Ascending aorta (tissue), 2 donors: ENCODE measurements around the gene OR56B1. TPM values are rescaled to one million over a fixed set of nuclear protein-coding genes. Genes with fewer than 3 reads are reported as not detected.

ENCODE experiments used
- DNase-seq, 2 donors: peaks; one replicate each; pipeline ENCODE4 v3.0.0-alpha.2; 2019; ENCODE audit warnings: low spot score in 2 of 2
- H3K27ac ChIP-seq, 2 donors: fragments of 200-600 bp; sonication (generic); one replicate each; pipeline ENCODE4 v1.5.1; 2016 to 2017; ENCODE audit warnings: mild to moderate bottlenecking in 1 of 2
- H3K27me3 ChIP-seq: fragments of 200-600 bp; sonication (generic); one replicate; pipeline ENCODE4 v1.5.1; 2017
- H3K36me3 ChIP-seq, 2 donors: fragments of 200-600 bp; sonication (generic); one replicate each; pipeline ENCODE4 v1.5.1; 2016
- H3K4me1 ChIP-seq, 2 donors: fragments of 200-600 bp; sonication (generic); one replicate each; pipeline ENCODE4 v1.5.1; 2016 to 2017; ENCODE audit warnings: mild to moderate bottlenecking in 1 of 2
- H3K4me3 ChIP-seq, 2 donors: fragments of 200-600 bp; sonication (generic); one replicate each; pipeline ENCODE4 v1.5.1; 2016 to 2017; ENCODE audit warnings: mild to moderate bottlenecking in 1 of 2
- H3K9me3 ChIP-seq, 2 donors: fragments of 200-600 bp; sonication (generic); one replicate each; pipeline ENCODE4 v1.5.1; 2016
- CTCF ChIP-seq, 3 experiments: fragments of 200-600 bp in 2 of 3; fragments of 450-650 bp in 1 of 3; sonication (generic) in 2 of 3; IDR thresholded peaks; one replicate each; pipeline ENCODE4 v1.5.1; 2016 to 2019; ENCODE audit warnings: antibody characterized with exemption in 3 of 3, mild to moderate bottlenecking in 1 of 3, moderate library complexity in 1 of 3
- intact Hi-C: fragments of 100-400 bp; cut with DNase I; formaldehyde crosslinking; loops from one replicate; pipeline ENCODE4 v1.15.1; 2023
- total RNA-seq: library from RNA; depleted of rRNA; stranded (reverse); fragments of >200 nt; gene quantifications from one replicate; pipeline ENCODE4 v1.1.0, GENCODE V29; 2016

OR56B1 gene
- total RNA-seq, 1 donor from 2014 or later, result not detected

GRCh38 chr11:5737091-5737490 is 843 bp downstream of the OR56B1 start:
- H3K9me3 ChIP-seq, result peaks cover 3 to 7% of the 10 kb centered on the region in 2 donors
- no peak for DNase-seq
- H3K27me3 ChIP-seq, result no peaks in the 10 kb centered on the region
- TF ChIP-seq CTCF (IDR thresholded peaks at IDR 0.05), result no peak
- H3K4me1 ChIP-seq, result no peaks in the 10 kb centered on the region
- no peaks in the 10 kb centered on the region for H3K36me3 ChIP-seq
- H3K4me3 ChIP-seq, result no peak overlapping the region
- intact Hi-C loops, result no loop called here
- no peak overlapping the region for H3K27ac ChIP-seq

GRCh38 chr11:5737670-5738392 is 1.6 kb downstream of the OR56B1 start:
- no peak overlapping the region for H3K4me3 ChIP-seq
- intact Hi-C loops, result no loop called here
- no peak for DNase-seq
- no peak for TF ChIP-seq CTCF (IDR thresholded peaks at IDR 0.05)
- peaks cover 7% of the 10 kb centered on the region in 2 donors for H3K9me3 ChIP-seq
- H3K36me3 ChIP-seq, result no peaks in the 10 kb centered on the region
- H3K27me3 ChIP-seq, result no peaks in the 10 kb centered on the region
- H3K4me1 ChIP-seq, result no peaks in the 10 kb centered on the region
- H3K27ac ChIP-seq, result no peak overlapping the region

GRCh38 chr11:5738431-5738830 is 2.2 kb downstream of the OR56B1 start:
- intact Hi-C loops, result no loop called here
- peaks cover 7% of the 10 kb centered on the region in 2 donors for H3K9me3 ChIP-seq
- H3K27ac ChIP-seq, result no peak overlapping the region
- no peaks in the 10 kb centered on the region for H3K4me1 ChIP-seq
- H3K36me3 ChIP-seq, result no peaks in the 10 kb centered on the region
- no peaks in the 10 kb centered on the region for H3K27me3 ChIP-seq
- TF ChIP-seq CTCF (IDR thresholded peaks at IDR 0.05), result no peak
- no peak overlapping the region for H3K4me3 ChIP-seq
- DNase-seq, result no peak

GRCh38 chr11:5746614-5747013 is 10.4 kb downstream of the OR56B1 start:
- H3K9me3 ChIP-seq, result peaks cover 4 to 7% of the 10 kb centered on the region in 2 donors
- DNase-seq, result no peak
- no peaks in the 10 kb centered on the region for H3K4me1 ChIP-seq
- H3K27ac ChIP-seq, result no peak overlapping the region
- no peak for TF ChIP-seq CTCF (IDR thresholded peaks at IDR 0.05)
- intact Hi-C loops, result no loop called here
- H3K27me3 ChIP-seq, result no peaks in the 10 kb centered on the region
- H3K36me3 ChIP-seq, result no peaks in the 10 kb centered on the region
- H3K4me3 ChIP-seq, result no peak overlapping the region

- Histone ChIP-seq H3K4me3 (no peak overlapping the region), H3K9me3 (no peaks in the 10 kb centered on the region), H3K36me3 (no peaks in the 10 kb centered on the region), H3K27ac (no peak overlapping the region), H3K4me1 (no peaks in the 10 kb centered on the region), H3K27me3 (no peaks in the 10 kb centered on the region)
- no peak for TF ChIP-seq CTCF (IDR thresholded peaks at IDR 0.05)
- DNase-seq, result no peak
- intact Hi-C loops, result no loop called here
These were observed 13.6 kb downstream of the OR56B1 start for GRCh38 chr11:5749836-5750235.
